ENCODE data around the gene LRRC2.

- TF ChIP-seq CTCF (IDR thresholded peaks at IDR 0.05): no peak
- no peak for TF ChIP-seq POLR2A (IDR thresholded peaks at IDR 0.05)
- no peak for TF ChIP-seq EP300 (IDR thresholded peaks at IDR 0.05)
- no peak for TF ChIP-seq POLR2AphosphoS5 (IDR thresholded peaks at IDR 0.05)
These were observed 28.6 kb upstream of the LRRC2 start for GRCh38 chr3:46594723-46595122.
